ENCODE measurements around the gene SIPA1L3.
"Not testable (repeated sequence)": the region's sequence is repeated elsewhere in the genome, so short reads cannot be mapped to it uniquely, and the experiment has no call there.

SIPA1L3 gene

GRCh38 chr19:38047049-38047438 is 140.0 kb downstream of the SIPA1L3 start:
- DNase-seq, result no peak

- no peak for DNase-seq
Observed at GRCh38 chr19:38047641-38048040, 140.6 kb downstream of the SIPA1L3 start.

- peak; percentile 89 for DNase-seq
Observed at GRCh38 chr19:38049105-38049649, 142.2 kb downstream of the SIPA1L3 start.

GRCh38 chr19:38055010-38055409 is 148.0 kb downstream of the SIPA1L3 start:
- no peak for DNase-seq

GRCh38 chr19:38055655-38056521 is 148.9 kb downstream of the SIPA1L3 start:
- no peak for DNase-seq

GRCh38 chr19:38056646-38057045 is 149.6 kb downstream of the SIPA1L3 start:
- no peak for DNase-seq

GRCh38 chr19:38057959-38058690 is 151.1 kb downstream of the SIPA1L3 start:
- DNase-seq, result no peak

- no peak for DNase-seq
Observed at GRCh38 chr19:38059897-38060296, 152.9 kb downstream of the SIPA1L3 start.

GRCh38 chr19:38060331-38060730 is 153.3 kb downstream of the SIPA1L3 start:
- DNase-seq, result no peak

- DNase-seq, result peak; percentile 90
Observed at GRCh38 chr19:38061294-38061693, 154.3 kb downstream of the SIPA1L3 start.

GRCh38 chr19:38062959-38063761 is 156.2 kb downstream of the SIPA1L3 start:
- DNase-seq, result no peak

- no peak for DNase-seq
Observed at GRCh38 chr19:38063928-38064327, 156.9 kb downstream of the SIPA1L3 start.

GRCh38 chr19:38064661-38065425 is 157.8 kb downstream of the SIPA1L3 start:
- no peak for DNase-seq

- not testable (repeated sequence) for DNase-seq
Observed at GRCh38 chr19:38065775-38066174, 158.8 kb downstream of the SIPA1L3 start.

GRCh38 chr19:38068826-38069225 is 161.8 kb downstream of the SIPA1L3 start:
- no peak for DNase-seq

GRCh38 chr19:38070573-38070972 is 163.6 kb downstream of the SIPA1L3 start:
- DNase-seq, result peak; percentile 53

- DNase-seq, result not testable (repeated sequence)
Observed at GRCh38 chr19:38071054-38071453, 164.0 kb downstream of the SIPA1L3 start.

GRCh38 chr19:38071647-38072046 is 164.6 kb downstream of the SIPA1L3 start:
- DNase-seq, result no peak

- DNase-seq, result no peak
Observed at GRCh38 chr19:38072776-38073750, 166.1 kb downstream of the SIPA1L3 start.

- no peak for DNase-seq
Observed at GRCh38 chr19:38073841-38074685, 167.1 kb downstream of the SIPA1L3 start.

Measured in fibroblast of skin of right biceps (primary cell).